Endothelial cell of umbilical vein (primary cell): Measurements from ENCODE around the gene SLC39A11. TPM values are rescaled to one million over a fixed set of nuclear protein-coding genes. Genes with fewer than 3 reads are reported as not detected.

ENCODE experiments used
- BruUV-seq: library from RNA; stranded (reverse); fragments of 400-500 nt; replicated peaks from 2 replicates; lab custom pipeline; 2021; lab: Mats Ljungman, UMichigan
- CTCF ChIA-PET: fragments of 300-600, 350-600 bp; sonication (Branson Sonifier 250); formaldehyde crosslinking; loops from one replicate; lab custom pipeline; 2021; ENCODE audit warnings: antibody characterized with exemption, inconsistent platforms; lab: Charles Lee
- POLR2A ChIA-PET: fragments of 300-600, 350-600 bp; sonication (Branson Sonifier 250); formaldehyde crosslinking; loops from one replicate; lab custom pipeline; 2021; ENCODE audit warnings: antibody characterized with exemption, inconsistent platforms; lab: Charles Lee
- DNase-seq: peaks from one replicate; pipeline ENCODE4 v3.0.0-alpha.2; 2011; ENCODE audit warnings: low read depth, low spot score
- FAIRE-seq: peaks from 2 replicates; lab custom pipeline; 2011; peaks lifted over from hg19 to GRCh38; lab: Jason Lieb, UNC
- H2AFZ ChIP-seq: 2 replicates; pipeline ENCODE4 v1.6.0; 2012; ENCODE audit warnings: low read depth, low read length, control low read depth, inconsistent platforms
- H3K27ac ChIP-seq: 2 replicates; pipeline ENCODE4 v1.5.1; 2011; ENCODE audit warnings: low read depth, mild to moderate bottlenecking, control low read depth, low read length, moderate library complexity; ENCODE audit not compliant: insufficient read depth
- H3K27me3 ChIP-seq, 2 experiments: 2 replicates each; pipeline versions ENCODE4 v1.6.0 to v1.6.1; 2011; ENCODE audit warnings: low read length in 2 of 2, mixed read lengths in 1 of 2; ENCODE audit not compliant: control insufficient read depth in 2 of 2, insufficient read depth in 2 of 2
- H3K36me3 ChIP-seq, 2 experiments: 2 replicates in 1 of 2; 3 replicates in 1 of 2; pipeline ENCODE4 v1.5.1; 2011; ENCODE audit warnings: low read length in 2 of 2, mild to moderate bottlenecking in 1 of 2, moderate library complexity in 1 of 2; ENCODE audit not compliant: control insufficient read depth in 2 of 2, insufficient read depth in 2 of 2; ENCODE audit errors: extremely low read depth in 1 of 2
- H3K4me1 ChIP-seq: 3 replicates; pipeline ENCODE4 v1.5.1; 2011; ENCODE audit warnings: mild to moderate bottlenecking, low read length; ENCODE audit not compliant: control insufficient read depth, insufficient read depth; ENCODE audit errors: extremely low read depth
- H3K4me2 ChIP-seq: 2 replicates; pipeline ENCODE4 v1.6.1; 2011; ENCODE audit warnings: low read length, control low read depth, mixed read lengths; ENCODE audit not compliant: insufficient read depth
- H3K4me3 ChIP-seq, 3 experiments: fragments of 200-600 bp in 1 of 3; sonication (generic), shearing (Covaris generic) in 1 of 3; replicated peaks in 1 of 3; 2 replicates each; pipeline ENCODE4 v1.5.1; 2011 to 2016; ENCODE audit warnings: control low read depth in 3 of 3, low read length in 3 of 3, mild to moderate bottlenecking in 2 of 3, inconsistent platforms in 1 of 3, low read depth in 1 of 3, moderate library complexity in 1 of 3; ENCODE audit not compliant: insufficient read depth in 1 of 3
- H3K79me2 ChIP-seq: 2 replicates; pipeline ENCODE4 v1.6.0; 2012; ENCODE audit warnings: low read length, inconsistent platforms; ENCODE audit not compliant: control insufficient read depth, insufficient read depth
- H3K9ac ChIP-seq: replicated peaks from 2 replicates; pipeline ENCODE3; 2011; ENCODE audit warnings: low read length, control low read depth; ENCODE audit not compliant: insufficient read depth; ENCODE audit errors: extremely low read depth
- H3K9me1 ChIP-seq: replicated peaks from 3 replicates; pipeline ENCODE4 v1.6.0; 2011; ENCODE audit warnings: mild to moderate bottlenecking, low read length; ENCODE audit not compliant: control insufficient read depth, insufficient read depth; ENCODE audit errors: extremely low read depth
- H3K9me3 ChIP-seq: replicated peaks from 2 replicates; pipeline ENCODE4 v1.5.1; 2012; ENCODE audit warnings: low read length, inconsistent platforms; ENCODE audit not compliant: control insufficient read depth, insufficient read depth
- H4K20me1 ChIP-seq: replicated peaks from 2 replicates; pipeline ENCODE3; 2011; ENCODE audit warnings: mild to moderate bottlenecking, low read length; ENCODE audit not compliant: control insufficient read depth, insufficient read depth; ENCODE audit errors: extremely low read depth
- EZH2 ChIP-seq: IDR thresholded peaks from 2 replicates; pipeline ENCODE4 v1.6.1; 2012; ENCODE audit warnings: borderline replicate concordance, low read depth, mild to moderate bottlenecking, moderate library complexity, low read length, inconsistent platforms; ENCODE audit not compliant: severe bottlenecking
- FOS ChIP-seq: IDR thresholded peaks from 2 replicates; pipeline ENCODE4 v1.6.1; 2011; ENCODE audit warnings: mild to moderate bottlenecking, low read length, moderate library complexity, borderline replicate concordance; ENCODE audit not compliant: insufficient read depth
- GATA2 ChIP-seq: IDR thresholded peaks from 2 replicates; pipeline ENCODE4 v1.7.0; 2011; ENCODE audit warnings: low read depth, mild to moderate bottlenecking, moderate library complexity, mixed read lengths, low read length; ENCODE audit not compliant: insufficient read length, insufficient read depth
- JUN ChIP-seq: IDR thresholded peaks from 2 replicates; pipeline ENCODE4 v1.6.1; 2011; ENCODE audit warnings: borderline replicate concordance, low read depth; ENCODE audit not compliant: insufficient read length, insufficient read depth
- MYC ChIP-seq: IDR thresholded peaks from one replicate; pipeline ENCODE4 v1.6.1; 2011; ENCODE audit warnings: mild to moderate bottlenecking, low read depth, low read length
- POLR2A ChIP-seq: IDR thresholded peaks from 2 replicates; pipeline ENCODE4 v1.6.1; 2012; ENCODE audit warnings: low read depth, mild to moderate bottlenecking, control low read depth, low read length
- POLR2AphosphoS5 ChIP-seq: IDR thresholded peaks from 2 replicates; pipeline ENCODE4 v1.6.1; 2012; ENCODE audit warnings: low read depth, mild to moderate bottlenecking, control low read depth, low read length, moderate library complexity; ENCODE audit not compliant: insufficient read depth
- dilution Hi-C: fragments of 300-500 bp; cut with MboI; formaldehyde crosslinking; loops from one replicate; pipeline ENCODE4 v1.15.0; 2019; ENCODE audit warnings: low sequenced_read_pairs; ENCODE audit not compliant: extremely low pct_ligation_motif_present
- intact Hi-C: fragments of 100-400 bp; cut with micrococcal nuclease; formaldehyde crosslinking; loops from one replicate; pipeline ENCODE4 v1.10.0; 2022
- polyA plus RNA-seq, 4 experiments: library from polyadenylated mRNA; depleted of rRNA in 3 of 4; stranded (reverse) in 3 of 4; unstranded in 1 of 4; fragments of >200 nt; gene quantifications; 2 replicates each; pipeline versions ENCODE4 v1.2.1 to v1.2.3, GENCODE V29; 2011 to 2012; ENCODE audit warnings: missing spikeins in 1 of 4
- total RNA-seq: library from RNA; stranded (reverse); gene quantifications from 2 replicates; pipeline ENCODE4 v1.2.3, GENCODE V29; 2021
- TF ChIP-seq, protein P1 (sequence below): IDR thresholded peaks from 2 replicates; pipeline ENCODE4 v1.6.1; 2011; ENCODE audit not compliant: insufficient read depth, insufficient read length
- TF ChIP-seq, protein P2 (sequence below), 2 donors: IDR thresholded peaks; 1 replicate in 1 of 2; 2 replicates in 1 of 2; pipeline ENCODE4 v1.5.1; 2011; ENCODE audit warnings: low read length in 2 of 2, mild to moderate bottlenecking in 2 of 2, moderate library complexity in 2 of 2, control low read depth in 1 of 2, inconsistent platforms in 1 of 2, low read depth in 1 of 2; ENCODE audit not compliant: insufficient read depth in 1 of 2; ENCODE audit errors: extremely low read depth in 1 of 2

The SLC39A11 gene
- total and polyA plus RNA-seq, 2 donors (not counting 3 experiments of a cell fraction or from before 2014, with no cell fraction given) = 8.1 to 11.9 TPM

DNA sequence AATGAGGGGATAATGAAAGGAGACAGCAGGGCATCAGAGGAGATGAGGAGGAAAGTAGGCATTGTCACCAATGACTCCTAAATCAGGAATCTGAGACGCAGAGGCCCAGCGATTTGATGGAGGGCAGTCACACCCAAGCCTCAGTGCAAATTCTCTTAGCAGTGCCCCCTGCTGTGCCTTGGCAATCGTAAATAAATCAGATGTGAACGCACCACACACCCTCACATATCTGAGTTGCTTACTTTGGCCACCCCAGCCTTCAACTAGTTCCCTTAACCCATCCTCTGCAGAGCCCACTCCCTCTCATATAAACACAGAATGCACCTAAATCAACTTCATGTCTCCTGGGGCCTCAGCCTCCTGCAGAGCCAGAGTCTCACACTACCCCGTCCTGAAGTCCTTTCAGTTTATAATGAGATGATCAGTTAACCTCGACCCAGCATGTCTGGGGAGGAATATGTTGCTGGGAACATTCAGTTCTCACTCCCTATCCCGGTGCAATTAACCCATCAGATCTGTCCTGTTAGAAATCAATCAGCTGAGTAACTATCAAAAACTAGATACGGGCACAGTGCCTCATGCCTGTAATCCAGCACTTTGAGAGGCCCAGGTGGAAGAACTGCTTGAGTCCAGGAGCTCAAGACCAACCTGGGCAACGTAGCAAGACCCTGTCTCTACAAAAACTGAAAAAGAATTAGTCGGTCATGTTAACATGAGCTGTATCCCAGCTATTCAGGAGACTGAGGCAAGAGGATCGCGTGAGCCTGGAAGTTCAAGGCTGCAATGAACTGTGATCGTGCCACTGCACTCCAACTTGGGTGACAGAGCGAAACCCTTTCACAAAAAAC is 78.4 kb downstream of the SLC39A11 start:
- Histone ChIP-seq H3K27ac (no peak overlapping the region), H3K27me3 (no peaks in the 10 kb centered on the region), H3K9ac (no peak overlapping the region), H3K4me1 (peaks cover 9% of the 10 kb centered on the region), H3K9me3 (no peaks in the 10 kb centered on the region), H4K20me1 (no peaks in the 10 kb centered on the region), H3K4me3 (no peak overlapping the region), H3K79me2 (no peaks in the 10 kb centered on the region), H3K4me2 (no peak overlapping the region), H3K9me1 (no peaks in the 10 kb centered on the region), H3K36me3 (no peaks in the 10 kb centered on the region), H2AFZ (no peak overlapping the region)
- intact Hi-C loops = no loop called here
- TF ChIP-seq POLR2AphosphoS5 = no peak
- DNase-seq (no peak), FAIRE-seq (no peak)
- dilution Hi-C loops = no loop called here
- ChIA-PET POLR2A (no interaction called here), CTCF (interaction anchor here (1.1 to 1.2 kb wide), 2 partner anchors 35 to 1186 kb away, joined by 3 read pairs; no protein-coding TSS in a partner anchor)
- BruUV-seq = no TSS peak

GRCh38 chr17:73013301-73013700 is 79.2 kb downstream of the SLC39A11 start:
- Histone ChIP-seq H3K4me3 (no peak overlapping the region), H2AFZ (no peak overlapping the region), H3K9me1 (no peaks in the 10 kb centered on the region), H3K79me2 (no peaks in the 10 kb centered on the region), H3K27ac (no peak overlapping the region), H3K27me3 (no peaks in the 10 kb centered on the region), H3K9me3 (no peaks in the 10 kb centered on the region), H3K9ac (no peak overlapping the region), H3K36me3 (no peaks in the 10 kb centered on the region), H4K20me1 (no peaks in the 10 kb centered on the region), H3K4me1 (peaks cover 9% of the 10 kb centered on the region), H3K4me2 (no peak overlapping the region)
- no TSS peak for BruUV-seq
- intact Hi-C loops = no loop called here
- TF ChIP-seq POLR2A (no peak), MYC (no peak), GATA2 (no peak), POLR2AphosphoS5 (no peak), JUN (no peak), EZH2 (no peak), FOS (no peak)
- TF ChIP-seq, protein P1, sequence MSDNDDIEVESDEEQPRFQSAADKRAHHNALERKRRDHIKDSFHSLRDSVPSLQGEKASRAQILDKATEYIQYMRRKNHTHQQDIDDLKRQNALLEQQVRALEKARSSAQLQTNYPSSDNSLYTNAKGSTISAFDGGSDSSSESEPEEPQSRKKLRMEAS = no peak
- TF ChIP-seq, protein P2, sequence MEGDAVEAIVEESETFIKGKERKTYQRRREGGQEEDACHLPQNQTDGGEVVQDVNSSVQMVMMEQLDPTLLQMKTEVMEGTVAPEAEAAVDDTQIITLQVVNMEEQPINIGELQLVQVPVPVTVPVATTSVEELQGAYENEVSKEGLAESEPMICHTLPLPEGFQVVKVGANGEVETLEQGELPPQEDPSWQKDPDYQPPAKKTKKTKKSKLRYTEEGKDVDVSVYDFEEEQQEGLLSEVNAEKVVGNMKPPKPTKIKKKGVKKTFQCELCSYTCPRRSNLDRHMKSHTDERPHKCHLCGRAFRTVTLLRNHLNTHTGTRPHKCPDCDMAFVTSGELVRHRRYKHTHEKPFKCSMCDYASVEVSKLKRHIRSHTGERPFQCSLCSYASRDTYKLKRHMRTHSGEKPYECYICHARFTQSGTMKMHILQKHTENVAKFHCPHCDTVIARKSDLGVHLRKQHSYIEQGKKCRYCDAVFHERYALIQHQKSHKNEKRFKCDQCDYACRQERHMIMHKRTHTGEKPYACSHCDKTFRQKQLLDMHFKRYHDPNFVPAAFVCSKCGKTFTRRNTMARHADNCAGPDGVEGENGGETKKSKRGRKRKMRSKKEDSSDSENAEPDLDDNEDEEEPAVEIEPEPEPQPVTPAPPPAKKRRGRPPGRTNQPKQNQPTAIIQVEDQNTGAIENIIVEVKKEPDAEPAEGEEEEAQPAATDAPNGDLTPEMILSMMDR (IDR thresholded peaks at IDR 0.05; ENCODE audit: extremely low read depth in 1 of 2, insufficient read depth in 1 of 2, low read depth in 1 of 2, low read length in 2 of 2) = no peak
- dilution Hi-C loops = no loop called here
- POLR2A ChIA-PET = no interaction called here
- DNase-seq (no peak), FAIRE-seq (no peak)
- CTCF ChIA-PET = interaction anchor here (1.1 to 1.2 kb wide), 2 partner anchors 35 to 1186 kb away, joined by 3 read pairs; no protein-coding TSS in a partner anchor
